ENCODE results near the gene RPS6KA1. TPM values are rescaled to one million over a fixed set of nuclear protein-coding genes. Genes with fewer than 3 reads are reported as not detected.
"Not testable (repeated sequence)": the region's sequence is repeated elsewhere in the genome, so short reads cannot be mapped to it uniquely, and the experiment has no call there.

The RPS6KA1 gene
- total RNA-seq, 1 donor from 2014 or later = 27.3 TPM

DNA sequence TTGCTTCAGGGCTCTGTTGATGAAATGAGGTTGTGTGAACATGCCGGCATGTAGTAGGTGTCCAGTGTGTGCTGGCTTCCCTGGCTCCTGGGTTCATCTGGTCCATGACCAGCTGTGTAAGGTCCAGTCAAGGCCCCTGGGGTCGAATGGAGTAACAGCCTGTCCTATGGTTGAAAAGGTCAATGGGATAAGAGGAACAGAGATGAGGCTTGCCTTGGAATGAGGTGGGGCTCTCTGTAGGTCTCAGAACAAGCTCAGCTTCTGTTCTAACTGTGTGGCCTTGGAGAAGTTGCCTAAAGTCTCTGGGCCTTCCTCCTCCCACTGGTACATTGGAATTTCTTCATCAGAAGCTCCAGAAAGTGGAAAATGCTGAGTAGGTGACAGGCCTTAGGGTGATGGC is 26.6 kb downstream of the RPS6KA1 start:
- no peak for ATAC-seq

GRCh38 chr1:26557008-26557407 is 27.4 kb downstream of the RPS6KA1 start:
- no peak for ATAC-seq

DNA sequence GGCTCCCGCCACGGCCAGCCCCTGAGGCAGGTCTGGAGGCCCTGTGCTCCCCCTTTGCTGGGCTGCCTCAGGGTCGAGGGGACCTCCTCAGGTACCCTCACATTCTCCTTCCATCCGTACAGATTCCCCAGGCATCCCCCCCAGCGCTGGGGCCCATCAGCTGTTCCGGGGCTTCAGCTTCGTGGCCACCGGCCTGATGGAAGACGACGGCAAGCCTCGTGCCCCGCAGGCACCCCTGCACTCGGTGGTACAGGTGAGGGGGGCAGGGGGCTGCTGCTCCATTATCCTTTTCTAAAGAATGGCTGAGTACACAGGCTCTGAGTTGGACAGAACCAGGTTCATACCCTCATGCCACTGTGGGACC is 29.1 kb downstream of the RPS6KA1 start:
- ATAC-seq = no peak

GRCh38 chr1:26560403-26560780 is 30.8 kb downstream of the RPS6KA1 start:
- ATAC-seq = no peak

DNA sequence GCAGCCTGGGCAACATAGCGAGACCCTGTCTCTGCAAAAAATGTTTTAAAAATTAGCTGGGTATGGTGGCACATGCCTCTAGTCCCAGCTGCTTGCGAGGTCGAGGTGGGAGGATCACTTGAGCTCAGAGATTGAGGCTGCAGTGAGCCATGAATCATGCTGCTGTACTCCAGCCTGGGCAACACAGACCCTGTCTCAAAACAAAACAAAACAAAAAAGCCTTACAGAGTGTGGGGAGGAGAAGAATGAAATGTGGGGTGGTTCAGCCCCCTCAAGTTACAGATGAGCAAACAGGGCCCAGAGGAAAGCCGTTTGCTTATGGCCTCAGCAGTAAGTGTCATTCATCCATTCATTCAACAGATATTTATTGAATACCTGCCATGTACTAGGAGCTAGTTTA is 40.7 kb downstream of the RPS6KA1 start:
- ATAC-seq = no peak

GRCh38 chr1:26571381-26571780 is 41.8 kb downstream of the RPS6KA1 start:
- ATAC-seq = no peak

- ATAC-seq = no peak
Measured at GRCh38 chr1:26574018-26574417, 44.5 kb downstream of the RPS6KA1 start.

DNA sequence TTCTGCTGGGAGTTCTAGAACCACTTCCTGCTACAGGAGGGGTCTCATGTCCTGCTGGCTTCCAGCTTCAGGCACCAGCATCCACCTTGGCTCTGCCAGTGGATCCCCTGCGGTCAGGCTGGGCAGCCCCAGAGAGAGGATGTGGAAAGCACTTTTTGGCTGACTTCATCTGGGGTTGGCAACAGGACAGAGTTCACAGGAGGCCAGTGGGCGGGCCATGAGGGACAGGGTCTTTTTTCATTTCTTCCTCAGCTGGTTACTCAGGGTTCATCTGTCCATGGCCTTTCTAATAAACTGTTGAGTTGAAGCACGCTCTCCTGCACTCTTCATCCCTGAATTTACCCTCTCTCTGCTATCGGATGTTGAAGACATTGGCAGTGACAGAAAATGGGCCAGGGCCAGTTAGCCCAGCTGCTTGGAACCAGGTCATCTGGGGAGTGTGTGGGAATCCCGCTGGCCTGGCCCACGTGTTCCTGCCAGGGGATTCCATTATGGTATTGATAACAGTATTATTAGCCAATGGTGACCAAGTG is 45.2 kb downstream of the RPS6KA1 start:
- no peak for ATAC-seq

- no peak for ATAC-seq
Measured at GRCh38 chr1:26575348-26575747, 45.8 kb downstream of the RPS6KA1 start.

- ATAC-seq = no peak
Measured at GRCh38 chr1:26578167-26578566, 48.6 kb downstream of the RPS6KA1 start.

GRCh38 chr1:26579681-26580111 is 50.1 kb downstream of the RPS6KA1 start:
- no peak for ATAC-seq

GRCh38 chr1:26580116-26580515 is 50.6 kb downstream of the RPS6KA1 start:
- no peak for ATAC-seq

DNA sequence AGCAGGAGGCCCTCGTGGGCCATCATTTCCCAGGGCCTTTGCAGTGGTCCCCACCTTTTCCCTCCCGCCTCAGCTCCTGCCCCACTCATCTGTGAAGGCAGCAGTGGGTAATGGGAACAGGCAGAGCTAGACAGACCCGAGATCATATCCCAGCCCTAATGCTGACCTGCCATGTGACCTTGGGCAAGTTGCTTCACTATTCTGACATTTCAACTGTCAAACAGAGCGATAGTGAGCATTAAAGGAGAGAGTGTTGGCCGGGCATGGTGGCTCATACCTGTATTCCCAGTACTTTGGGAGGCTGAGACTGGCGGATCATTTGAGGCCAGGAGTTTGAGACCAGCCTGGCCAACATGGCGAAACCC is 51.7 kb downstream of the RPS6KA1 start:
- ATAC-seq = no peak

- no peak for ATAC-seq
Measured at GRCh38 chr1:26582053-26582835, 52.7 kb downstream of the RPS6KA1 start.

DNA sequence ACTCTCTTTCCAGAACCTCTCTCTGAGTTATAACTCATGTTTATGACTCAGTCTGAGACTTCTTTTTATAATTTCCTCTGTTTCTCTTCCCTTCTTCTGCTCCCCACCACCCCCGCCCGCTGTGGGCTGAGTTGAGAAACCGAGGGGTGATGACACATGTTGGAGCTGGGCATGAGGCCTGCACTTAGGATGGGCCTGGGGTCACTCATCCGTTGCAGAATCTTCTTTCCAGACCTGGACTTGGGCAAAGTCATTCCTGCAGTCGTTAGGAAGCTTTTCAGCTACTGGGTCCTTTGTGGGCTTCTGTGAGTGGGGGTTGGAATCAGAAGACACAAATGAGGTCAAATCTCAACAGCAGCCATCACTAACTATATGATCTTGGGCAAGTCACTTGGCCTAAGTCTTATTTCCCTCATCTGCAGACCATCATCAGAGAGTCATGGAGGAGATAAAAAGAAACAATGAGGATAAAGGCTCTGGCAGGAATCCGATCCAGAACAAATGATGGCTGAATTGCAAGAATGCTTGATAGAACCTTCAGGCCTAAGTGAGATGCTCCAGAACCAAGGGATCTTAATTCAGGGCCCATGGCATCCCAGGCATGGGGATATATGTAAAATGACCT is 53.4 kb downstream of the RPS6KA1 start:
- peak; percentile 20 for ATAC-seq

- ATAC-seq = peak; percentile 31
Measured at GRCh38 chr1:26583646-26584485, 54.3 kb downstream of the RPS6KA1 start.

GRCh38 chr1:26584588-26584987 is 55.0 kb downstream of the RPS6KA1 start:
- not testable (repeated sequence) for ATAC-seq

DNA sequence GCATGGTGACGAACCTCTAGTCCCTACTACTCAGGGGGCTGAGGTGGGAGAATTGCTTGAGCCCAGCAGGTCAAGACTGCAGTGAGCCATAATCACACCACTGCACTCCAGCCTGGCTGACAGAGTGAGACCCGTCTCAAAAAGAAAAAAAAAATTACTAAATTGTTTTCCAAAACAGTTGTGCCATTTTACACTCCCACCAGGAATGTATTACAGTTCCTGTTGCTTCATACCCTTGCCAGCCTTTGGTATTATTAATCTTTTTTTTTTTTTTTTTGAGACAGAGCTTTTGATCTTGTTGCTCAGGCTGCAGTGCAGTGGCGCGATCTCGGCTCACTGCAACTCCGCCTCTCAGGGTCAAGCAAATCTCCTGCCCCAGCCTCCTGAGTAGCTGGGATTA is 55.9 kb downstream of the RPS6KA1 start:
- no peak for ATAC-seq

DNA sequence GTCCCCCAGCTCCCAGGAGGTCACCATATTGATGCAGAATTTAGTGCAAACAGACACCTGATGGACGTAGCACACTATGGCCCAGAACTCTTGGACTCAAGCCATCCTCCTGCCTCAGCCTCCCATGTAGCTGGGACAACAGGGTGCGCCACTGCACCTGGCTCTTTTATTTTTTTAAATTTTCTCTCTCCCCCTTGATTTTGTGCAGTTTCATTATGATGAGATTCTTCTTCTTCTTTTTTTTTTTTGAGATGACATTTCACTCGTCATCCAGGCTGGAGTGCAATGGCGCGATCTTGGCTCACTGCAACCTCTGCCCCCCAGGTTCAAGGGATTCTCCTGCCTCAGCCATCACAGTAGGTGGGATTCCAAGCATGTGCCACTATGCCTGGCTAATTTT is 63.8 kb downstream of the RPS6KA1 start:
- no peak for ATAC-seq

DNA sequence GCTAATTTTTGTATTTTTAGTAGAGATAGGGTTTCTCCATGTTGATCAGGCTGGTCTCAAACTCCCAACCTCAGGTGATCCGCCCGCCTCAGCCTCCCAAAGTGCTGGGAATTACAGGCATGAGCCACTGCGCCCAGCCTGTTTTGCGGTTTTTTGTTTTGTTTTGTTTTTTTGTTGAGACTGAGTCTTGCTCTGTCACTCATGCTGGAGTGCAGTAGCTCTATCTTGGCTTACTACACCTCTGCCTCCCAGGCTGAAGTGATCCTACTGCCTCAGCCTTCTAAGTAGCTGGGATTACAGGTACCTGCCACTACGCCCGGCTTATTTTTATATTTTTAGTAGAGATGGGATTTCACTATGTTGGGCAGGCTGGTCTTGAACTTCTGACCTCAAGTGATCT is 65.0 kb downstream of the RPS6KA1 start:
- not testable (repeated sequence) for ATAC-seq

DNA sequence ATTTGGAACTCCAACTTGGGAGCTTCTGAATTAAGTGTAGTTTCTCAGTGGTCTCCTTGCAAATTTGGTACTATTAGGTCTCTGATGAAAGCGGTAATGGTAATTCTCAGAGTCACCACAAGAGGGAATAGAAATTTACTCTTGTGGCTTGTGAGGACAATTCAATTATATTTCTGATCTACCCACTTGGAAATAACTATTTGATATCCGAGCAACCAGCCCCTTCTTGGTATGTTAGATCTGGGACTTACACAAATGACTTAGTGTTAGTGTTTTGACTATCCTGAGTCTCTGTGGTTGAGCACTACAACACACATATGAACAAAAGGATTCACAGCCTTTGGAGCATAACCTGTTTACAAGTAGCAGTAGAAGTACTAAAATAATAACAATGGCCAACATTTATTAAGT is 68.1 kb downstream of the RPS6KA1 start:
- ATAC-seq = peak; percentile 48

DNA sequence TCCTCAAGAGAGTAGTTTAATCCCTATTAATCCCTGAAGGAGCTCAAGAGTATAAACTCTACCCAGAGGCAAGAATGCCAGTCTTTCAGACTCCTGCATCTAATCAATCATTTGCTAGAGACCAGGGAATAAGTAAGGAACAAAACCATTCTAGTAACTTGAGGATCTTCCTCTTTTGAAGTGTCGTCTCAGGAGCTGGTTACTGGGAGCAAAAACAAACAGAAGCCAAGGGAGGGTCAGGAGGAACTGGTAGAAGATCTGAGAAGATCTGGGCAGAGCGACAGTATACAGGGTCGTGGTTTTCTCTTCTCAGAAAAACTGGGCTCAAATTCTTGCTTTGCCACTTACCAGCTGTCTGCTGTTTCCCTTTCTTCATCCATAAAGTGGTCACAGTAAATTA is 69.3 kb downstream of the RPS6KA1 start:
- ATAC-seq = peak; percentile 20

- ATAC-seq = peak; percentile 69
Measured at GRCh38 chr1:26602378-26602959, 72.9 kb downstream of the RPS6KA1 start.

All from esophagus mucosa (tissue), 1 donor.